Ishikawa (cell line): ENCODE results near the gene DCAF11.

Experiments used
- CEBPB ChIP-seq: IDR thresholded peaks from 2 replicates; pipeline ENCODE4 v1.6.1; 2012
- EP300 ChIP-seq: IDR thresholded peaks from 2 replicates; pipeline ENCODE4 v1.6.1; 2012; ENCODE audit warnings: borderline replicate concordance
- RAD21 ChIP-seq: IDR thresholded peaks from 2 replicates; pipeline ENCODE4 v1.6.1; 2012; ENCODE audit warnings: low read depth
- REST ChIP-seq: IDR thresholded peaks from 2 replicates; pipeline ENCODE4 v1.6.1; 2012; ENCODE audit warnings: low read depth, mild to moderate bottlenecking
- TAF1 ChIP-seq: IDR thresholded peaks from 2 replicates; pipeline ENCODE4 v1.6.1; 2012; ENCODE audit warnings: low read depth, mild to moderate bottlenecking
- TCF12 ChIP-seq: IDR thresholded peaks from 2 replicates; pipeline ENCODE4 v1.6.1; 2012; ENCODE audit warnings: low read depth
- YY1 ChIP-seq: IDR thresholded peaks from 2 replicates; pipeline ENCODE4 v1.6.1; 2012; ENCODE audit warnings: low read depth
- ZBTB7A ChIP-seq: IDR thresholded peaks from 2 replicates; pipeline ENCODE4 v1.6.1; 2012; ENCODE audit warnings: low read depth
- TF ChIP-seq, protein P1 (sequence below): IDR thresholded peaks from 2 replicates; pipeline ENCODE4 v1.6.1; 2012

DNA sequence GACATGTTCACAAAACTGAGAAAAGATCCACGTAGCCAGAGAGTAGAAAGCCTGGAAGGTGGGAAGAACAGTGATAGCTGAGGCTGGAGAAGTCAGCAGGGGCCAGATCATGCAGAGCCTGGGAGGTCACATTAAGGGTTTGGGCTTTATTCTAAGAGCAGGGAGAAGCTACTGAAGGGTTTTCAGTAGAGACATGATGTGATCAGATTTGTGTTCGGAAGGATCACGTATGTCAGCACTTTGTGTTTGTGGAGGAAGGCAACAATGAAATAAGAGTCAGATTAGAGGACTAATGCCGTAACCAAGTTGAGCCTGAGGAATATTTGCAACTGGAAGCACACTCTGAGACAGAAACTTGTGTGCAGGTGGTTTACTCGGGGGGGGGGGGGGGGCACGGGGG, 24.7 kb upstream of the DCAF11 start:
- TF ChIP-seq EP300, result no peak
- no peak for TF ChIP-seq REST
- TF ChIP-seq, protein P1, sequence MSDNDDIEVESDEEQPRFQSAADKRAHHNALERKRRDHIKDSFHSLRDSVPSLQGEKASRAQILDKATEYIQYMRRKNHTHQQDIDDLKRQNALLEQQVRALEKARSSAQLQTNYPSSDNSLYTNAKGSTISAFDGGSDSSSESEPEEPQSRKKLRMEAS, result no peak
- no peak for TF ChIP-seq TAF1
- no peak for TF ChIP-seq RAD21
- no peak for TF ChIP-seq ZBTB7A
- TF ChIP-seq YY1, result no peak
- no peak for TF ChIP-seq CEBPB
- no peak for TF ChIP-seq TCF12
